Measurements from ENCODE around the gene NRCAM. TPM values are rescaled to one million over a fixed set of nuclear protein-coding genes. Genes with fewer than 3 reads are reported as not detected.

The NRCAM gene
- total RNA-seq, 1 donor from 2014 or later = not detected

DNA sequence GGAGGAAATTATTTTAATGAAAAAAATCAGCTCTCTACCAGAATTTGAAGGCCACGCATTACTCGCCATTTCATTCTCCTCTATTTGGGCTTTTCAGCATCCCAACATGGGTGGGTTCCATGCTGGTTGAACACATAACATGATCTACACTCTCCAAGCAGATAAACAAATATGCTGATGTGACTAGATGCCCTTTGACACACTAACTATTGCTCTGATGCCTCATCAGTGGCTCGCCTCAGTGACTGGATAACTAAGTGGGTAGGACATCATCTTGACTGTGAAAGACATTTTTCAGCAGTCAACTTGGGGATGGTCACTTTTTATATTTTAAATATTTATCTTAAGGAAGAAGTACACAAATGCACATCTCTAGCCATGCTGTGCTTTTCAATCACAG, 212.1 kb downstream of the NRCAM start:
- Mint-ChIP-seq H3K4me1 (no peaks in the 10 kb centered on the region), H3K36me3 (ENCODE audit: low read depth) (no peaks in the 10 kb centered on the region), H3K27me3 (peaks cover 7% of the 10 kb centered on the region), H3K27ac (no peak overlapping the region), H3K4me3 (no peak overlapping the region), H3K9me3 (no peaks in the 10 kb centered on the region)
- DNase-seq = no peak
- intact Hi-C loops (cut with micrococcal nuclease) = no loop called here

DNA sequence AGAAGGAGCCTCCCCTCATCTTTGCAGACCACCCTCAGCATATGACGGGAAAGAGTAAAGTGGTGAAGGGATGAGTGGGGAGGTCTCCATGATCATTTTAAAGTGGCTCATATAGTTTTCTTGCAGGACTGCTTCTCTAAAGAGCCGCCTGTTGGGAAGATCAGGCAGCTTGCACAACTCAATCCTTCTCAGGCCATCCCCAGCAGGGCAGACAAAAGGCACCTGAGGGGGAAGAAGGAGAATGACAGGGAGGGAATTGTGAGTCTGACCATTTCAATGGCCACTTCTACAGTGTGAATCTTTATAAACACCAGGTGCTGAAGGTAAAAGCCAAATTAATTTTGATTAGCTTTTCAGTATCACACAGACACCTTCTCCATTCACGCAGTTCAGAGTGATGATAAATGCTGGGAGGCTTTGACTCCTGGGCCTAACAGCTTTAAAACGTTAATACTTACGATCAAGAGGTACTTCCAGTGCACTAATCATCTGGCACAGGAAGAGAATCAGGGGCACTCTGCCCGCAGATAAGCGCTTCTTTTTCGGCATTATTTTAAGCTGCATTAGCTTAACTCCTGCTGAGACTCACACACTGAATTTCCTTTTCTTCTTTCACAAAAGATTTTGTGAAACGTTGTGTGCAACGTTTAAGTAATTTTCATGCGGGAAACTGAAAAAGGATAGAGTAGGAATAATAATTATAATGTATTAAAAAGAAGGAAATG, 216.6 kb downstream of the NRCAM start:
- Mint-ChIP-seq H3K27me3 (peaks cover 7% of the 10 kb centered on the region), H3K36me3 (ENCODE audit: low read depth) (no peaks in the 10 kb centered on the region), H3K4me1 (peaks cover 3% of the 10 kb centered on the region), H3K27ac (no peak overlapping the region), H3K4me3 (no peak overlapping the region), H3K9me3 (no peaks in the 10 kb centered on the region)
- intact Hi-C loops (cut with micrococcal nuclease) = no loop called here
- no peak for DNase-seq

DNA sequence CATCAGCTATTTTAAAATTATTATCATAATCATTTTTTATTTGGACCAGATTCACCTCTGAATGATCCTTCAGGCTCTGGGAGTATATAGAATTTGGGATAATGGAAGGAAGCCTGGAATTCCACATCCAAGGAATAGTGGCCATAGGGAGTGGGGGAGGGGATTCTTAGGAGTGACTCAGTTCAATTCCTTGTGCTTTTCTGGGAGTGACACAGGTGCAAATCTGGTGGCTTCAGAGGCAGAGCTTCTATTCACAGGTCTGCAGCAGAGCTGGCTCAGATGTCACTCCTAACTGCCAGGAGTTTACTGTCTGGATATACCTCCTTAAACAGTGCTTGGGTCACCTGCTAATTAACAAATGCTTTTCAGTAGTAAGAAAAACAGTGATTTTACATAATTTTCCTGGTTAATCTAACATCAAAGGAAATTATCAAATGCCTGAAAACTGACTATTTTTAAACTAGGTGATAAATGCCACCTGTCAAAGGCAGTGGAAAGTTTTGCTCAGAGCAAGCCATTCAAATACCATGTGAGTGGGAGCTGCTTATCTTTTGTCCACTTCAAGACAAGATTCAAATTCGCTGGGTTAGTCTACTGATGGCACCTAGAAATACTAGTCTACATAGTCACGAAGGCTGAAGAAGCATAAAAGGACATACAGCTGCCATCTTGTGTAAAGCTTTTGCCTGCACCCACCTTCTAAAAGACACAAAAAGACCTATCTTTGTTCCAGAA, 219.4 kb downstream of the NRCAM start:
- intact Hi-C loops (cut with micrococcal nuclease) = no loop called here
- no peak for DNase-seq
- Mint-ChIP-seq H3K9me3 (no peaks in the 10 kb centered on the region), H3K4me3 (no peak overlapping the region), H3K27ac (no peak overlapping the region), H3K36me3 (ENCODE audit: low read depth) (no peaks in the 10 kb centered on the region), H3K27me3 (peaks cover 5% of the 10 kb centered on the region), H3K4me1 (peaks cover 3% of the 10 kb centered on the region)

DNA sequence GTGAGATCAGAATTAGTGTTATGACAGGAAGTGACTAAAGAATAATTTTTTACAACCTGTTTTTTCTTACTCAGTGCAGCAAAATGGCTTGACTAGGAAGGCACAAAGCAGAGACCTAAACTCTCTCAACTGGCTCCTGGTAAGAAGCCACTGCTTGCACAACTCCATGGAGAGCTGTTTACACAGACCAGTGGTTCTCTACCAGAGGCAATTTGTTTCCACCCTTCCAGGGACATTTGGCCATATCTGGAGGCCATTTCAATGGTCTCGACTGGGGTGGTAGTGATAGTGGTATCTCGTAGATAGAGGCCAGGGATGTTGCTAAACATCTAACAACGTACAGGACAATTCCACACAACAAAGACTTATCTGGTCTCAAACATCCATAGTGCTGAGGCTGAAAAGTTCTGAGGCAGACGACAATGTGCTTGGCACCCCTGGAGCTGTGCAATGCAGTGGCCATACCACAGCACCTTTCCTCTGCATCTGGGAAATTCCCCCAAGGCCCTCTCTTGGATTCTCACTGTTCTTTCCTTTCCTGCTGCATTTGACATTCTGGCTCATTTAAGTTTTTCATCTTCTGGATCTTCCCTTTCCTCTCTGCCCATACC, 220.7 kb downstream of the NRCAM start:
- no peaks in the 10 kb centered on the region for H3K36me3 Mint-ChIP-seq (ENCODE audit: low read depth)
- DNase-seq = no peak
- peaks cover 3% of the 10 kb centered on the region for H3K4me1 Mint-ChIP-seq
- H3K27ac Mint-ChIP-seq = no peak overlapping the region
- intact Hi-C loops (cut with micrococcal nuclease) = no loop called here
- H3K4me3 Mint-ChIP-seq = no peak overlapping the region
- H3K9me3 Mint-ChIP-seq = no peaks in the 10 kb centered on the region
- H3K27me3 Mint-ChIP-seq = peaks cover 2% of the 10 kb centered on the region

DNA sequence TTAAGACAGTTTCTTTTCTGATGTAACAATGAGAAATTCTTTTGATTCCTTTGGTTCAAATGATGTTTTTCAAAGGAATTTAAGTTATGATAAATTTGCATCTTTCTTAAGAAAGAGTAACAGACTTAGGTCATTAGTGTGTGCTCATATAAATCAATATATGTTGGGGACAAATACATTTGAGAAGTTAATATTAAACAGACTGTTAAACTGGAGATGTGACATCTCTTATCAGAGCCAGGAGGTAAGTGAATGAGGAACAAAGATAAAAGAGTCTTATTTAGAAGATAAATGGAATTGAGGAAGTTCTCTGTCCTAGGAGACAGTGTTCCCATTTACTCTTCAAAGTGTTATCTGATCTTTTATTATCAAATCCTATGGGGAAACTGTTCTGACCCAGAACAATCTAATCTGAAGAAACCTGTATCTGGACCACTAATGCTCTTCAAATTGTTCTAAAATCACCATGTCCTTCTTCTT, 221.2 kb downstream of the NRCAM start:
- Mint-ChIP-seq H3K36me3 (ENCODE audit: low read depth) (no peaks in the 10 kb centered on the region), H3K9me3 (no peaks in the 10 kb centered on the region)

DNA sequence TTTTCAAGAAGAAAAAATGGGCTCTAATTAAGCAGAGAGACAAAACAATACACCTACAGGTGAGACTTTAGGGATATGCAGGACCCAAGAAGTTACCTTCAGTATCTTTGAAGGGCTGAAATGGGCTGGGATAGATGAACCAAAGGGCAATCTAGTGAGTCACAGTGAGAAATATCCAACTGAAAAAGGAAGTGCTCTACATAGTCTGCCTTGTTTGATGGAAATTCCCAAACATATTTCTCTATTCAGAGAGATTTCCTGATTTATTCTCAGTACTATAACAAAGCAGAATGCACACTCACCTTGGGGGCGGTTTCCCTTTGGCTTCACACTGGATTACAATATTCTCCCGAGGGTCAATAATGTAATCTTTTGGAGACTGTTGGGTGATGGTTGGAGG, 222.0 kb downstream of the NRCAM start:
- Mint-ChIP-seq H3K4me1 (peaks cover 3% of the 10 kb centered on the region), H3K4me3 (no peak overlapping the region), H3K36me3 (ENCODE audit: low read depth) (no peaks in the 10 kb centered on the region), H3K27ac (no peak overlapping the region), H3K27me3 (peaks cover 1% of the 10 kb centered on the region), H3K9me3 (no peaks in the 10 kb centered on the region)
- intact Hi-C loops (cut with micrococcal nuclease) = no loop called here
- no peak for DNase-seq

More for the DNA sequence above, 221.2 kb downstream of the NRCAM start:
- peaks cover 3% of the 10 kb centered on the region for H3K4me1 Mint-ChIP-seq
- H3K27ac Mint-ChIP-seq = no peak overlapping the region
- intact Hi-C loops (cut with micrococcal nuclease) = no loop called here
- peaks cover 2% of the 10 kb centered on the region for H3K27me3 Mint-ChIP-seq
- DNase-seq = no peak
- no peak overlapping the region for H3K4me3 Mint-ChIP-seq

DNA sequence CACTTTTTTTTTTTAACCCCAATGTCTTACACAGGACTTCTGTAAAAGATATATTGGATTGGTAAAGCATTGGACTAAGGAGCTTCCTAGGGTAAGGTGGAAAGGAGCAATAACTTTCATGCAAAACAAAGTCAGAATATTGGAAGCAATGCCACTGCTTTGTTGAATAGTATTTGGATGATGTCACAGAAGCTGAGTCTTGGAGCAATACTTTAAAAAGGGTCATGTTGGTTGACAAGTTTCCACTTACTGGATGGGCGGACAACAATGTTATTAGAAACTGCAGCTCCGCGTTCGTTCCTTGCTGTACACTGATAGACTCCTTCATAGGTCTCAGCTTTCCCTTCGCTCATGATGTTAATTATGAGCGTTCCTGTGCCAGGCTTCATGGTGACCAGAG, 224.2 kb downstream of the NRCAM start:
- H3K4me1 Mint-ChIP-seq = peaks cover 3% of the 10 kb centered on the region
- H3K9me3 Mint-ChIP-seq = no peaks in the 10 kb centered on the region
- no peak overlapping the region for H3K4me3 Mint-ChIP-seq
- no peaks in the 10 kb centered on the region for H3K36me3 Mint-ChIP-seq (ENCODE audit: low read depth)
- H3K27ac Mint-ChIP-seq = no peak overlapping the region
- DNase-seq = no peak
- intact Hi-C loops (cut with micrococcal nuclease) = no loop called here
- no peaks in the 10 kb centered on the region for H3K27me3 Mint-ChIP-seq

DNA sequence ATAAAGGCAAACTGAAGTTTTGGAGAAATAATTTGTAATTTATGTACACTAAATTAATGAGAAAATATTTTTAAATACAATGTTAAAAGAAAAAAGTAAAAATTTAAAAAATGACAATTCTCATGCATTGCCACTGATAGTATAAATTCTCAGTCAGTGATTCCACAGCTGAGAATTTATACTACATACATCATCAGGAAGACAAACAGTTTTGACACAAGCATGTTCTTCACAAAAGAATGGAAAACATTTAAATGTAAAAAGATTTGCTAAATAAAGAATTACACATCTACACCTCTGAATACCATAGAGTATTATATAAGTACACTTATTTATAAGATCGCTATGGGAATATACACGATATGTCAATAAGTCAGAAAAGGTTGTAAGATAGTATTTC, 225.0 kb downstream of the NRCAM start:
- no peaks in the 10 kb centered on the region for H3K9me3 Mint-ChIP-seq
- H3K36me3 Mint-ChIP-seq (ENCODE audit: low read depth) = no peaks in the 10 kb centered on the region
- DNase-seq = no peak
- intact Hi-C loops (cut with micrococcal nuclease) = no loop called here
- H3K27ac Mint-ChIP-seq = no peak overlapping the region
- no peak overlapping the region for H3K4me3 Mint-ChIP-seq
- H3K4me1 Mint-ChIP-seq = peaks cover 3% of the 10 kb centered on the region
- H3K27me3 Mint-ChIP-seq = no peaks in the 10 kb centered on the region

DNA sequence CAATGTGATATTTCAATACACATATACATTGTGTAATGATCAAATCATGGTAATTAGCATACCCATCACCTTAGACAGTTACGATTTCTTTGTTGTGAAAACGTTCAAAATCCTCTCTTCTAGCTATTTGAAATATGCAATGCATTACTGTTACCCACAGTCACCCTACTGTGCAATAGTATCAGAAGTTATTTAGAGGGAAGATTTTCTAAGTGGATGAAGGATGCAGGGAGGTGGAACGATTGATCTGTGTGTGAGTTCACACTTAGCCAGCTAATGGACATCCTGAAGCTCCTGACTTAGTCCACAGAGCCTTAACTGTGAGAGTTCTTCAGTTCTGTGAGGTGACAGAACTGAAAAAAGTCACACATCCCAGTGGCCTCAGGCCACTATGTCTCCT, 228.9 kb downstream of the NRCAM start:
- Mint-ChIP-seq H3K27ac (no peak overlapping the region), H3K36me3 (ENCODE audit: low read depth) (no peaks in the 10 kb centered on the region), H3K4me3 (no peak overlapping the region), H3K4me1 (no peaks in the 10 kb centered on the region), H3K9me3 (no peaks in the 10 kb centered on the region), H3K27me3 (no peaks in the 10 kb centered on the region)
- intact Hi-C loops (cut with micrococcal nuclease) = no loop called here
- no peak for DNase-seq

DNA sequence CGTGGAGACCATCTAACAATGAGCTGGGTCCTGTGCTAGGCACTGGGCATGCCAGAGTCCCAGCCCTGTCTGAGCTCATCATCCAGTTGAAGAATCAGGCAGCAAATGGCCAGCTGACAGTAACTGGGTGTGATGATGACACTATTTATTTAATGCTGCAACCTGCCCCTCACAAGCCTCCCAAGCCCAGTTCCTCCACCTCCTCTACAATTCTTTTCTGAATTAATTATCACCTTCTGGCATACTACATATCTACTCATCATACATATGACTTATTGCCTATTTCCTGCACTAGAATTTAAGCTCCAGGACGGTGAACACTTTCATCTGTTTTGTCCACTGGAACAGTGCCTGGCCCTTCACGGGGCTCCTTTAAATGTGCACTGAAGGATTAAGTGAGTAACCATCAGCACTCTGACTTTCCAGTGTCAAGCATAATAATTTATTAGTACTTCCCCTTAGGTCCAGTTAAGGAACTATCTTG, 229.4 kb downstream of the NRCAM start:
- H3K27ac Mint-ChIP-seq = no peak overlapping the region
- no peak for DNase-seq
- H3K9me3 Mint-ChIP-seq = no peaks in the 10 kb centered on the region
- no peak overlapping the region for H3K4me3 Mint-ChIP-seq
- no peaks in the 10 kb centered on the region for H3K4me1 Mint-ChIP-seq
- intact Hi-C loops (cut with micrococcal nuclease) = no loop called here
- H3K36me3 Mint-ChIP-seq (ENCODE audit: low read depth) = no peaks in the 10 kb centered on the region
- H3K27me3 Mint-ChIP-seq = no peaks in the 10 kb centered on the region

DNA sequence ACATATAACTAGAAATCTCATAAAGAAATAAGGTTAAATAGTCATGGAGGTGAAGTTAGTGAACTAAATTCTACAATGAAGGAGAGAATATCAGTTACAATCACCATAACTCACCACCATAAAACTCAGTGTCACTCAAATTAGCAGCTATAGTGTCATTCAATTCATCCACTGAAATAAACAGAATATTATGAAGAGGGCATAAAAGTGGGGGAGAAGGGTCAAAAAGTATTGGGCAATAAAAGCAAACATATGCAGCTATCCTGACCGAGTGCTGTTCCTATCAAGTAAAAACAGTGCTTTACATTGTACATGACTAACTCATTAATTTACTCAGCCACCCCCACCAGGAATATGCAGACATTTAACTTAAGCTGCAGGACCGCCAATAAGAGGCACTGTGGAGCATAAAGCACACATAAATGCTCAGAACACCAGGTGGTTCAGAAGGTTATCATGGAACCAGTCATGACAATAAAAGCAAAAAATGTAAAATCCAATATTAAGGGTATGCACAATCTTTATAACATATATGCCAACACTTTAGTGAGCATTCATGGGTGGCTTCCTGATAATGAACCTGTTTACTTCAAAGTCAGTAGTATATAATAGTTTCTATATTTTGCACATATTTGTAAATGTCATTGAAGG, 230.6 kb downstream of the NRCAM start:
- H3K27ac Mint-ChIP-seq = no peak overlapping the region
- H3K27me3 Mint-ChIP-seq = no peaks in the 10 kb centered on the region
- H3K4me3 Mint-ChIP-seq = no peak overlapping the region
- no peaks in the 10 kb centered on the region for H3K36me3 Mint-ChIP-seq (ENCODE audit: low read depth)
- intact Hi-C loops (cut with micrococcal nuclease) = no loop called here
- no peaks in the 10 kb centered on the region for H3K9me3 Mint-ChIP-seq
- no peak for DNase-seq
- H3K4me1 Mint-ChIP-seq = no peaks in the 10 kb centered on the region

DNA sequence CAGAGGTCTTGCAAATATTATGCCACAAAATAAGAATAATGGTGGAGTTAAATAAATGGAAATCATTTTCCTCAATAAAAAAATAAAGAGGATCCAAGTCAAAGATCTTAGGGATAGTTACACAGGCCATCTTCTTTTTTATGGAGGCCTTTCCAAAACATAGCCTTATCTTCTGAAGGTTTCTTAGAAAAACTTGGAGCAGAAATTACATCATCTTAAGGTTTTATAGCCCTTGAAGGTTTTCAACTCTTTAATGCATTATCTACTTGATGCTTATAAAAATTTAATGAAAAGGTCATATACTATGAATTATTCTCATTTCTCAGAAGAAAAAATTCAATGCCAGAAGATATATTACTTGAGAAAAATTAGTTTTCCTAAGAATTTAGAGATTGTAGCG, 231.8 kb downstream of the NRCAM start:
- intact Hi-C loops (cut with micrococcal nuclease) = no loop called here
- H3K27ac Mint-ChIP-seq = no peak overlapping the region
- H3K4me1 Mint-ChIP-seq = no peaks in the 10 kb centered on the region
- H3K9me3 Mint-ChIP-seq = no peaks in the 10 kb centered on the region
- no peaks in the 10 kb centered on the region for H3K36me3 Mint-ChIP-seq (ENCODE audit: low read depth)
- DNase-seq = no peak
- H3K27me3 Mint-ChIP-seq = no peaks in the 10 kb centered on the region
- H3K4me3 Mint-ChIP-seq = no peak overlapping the region

DNA sequence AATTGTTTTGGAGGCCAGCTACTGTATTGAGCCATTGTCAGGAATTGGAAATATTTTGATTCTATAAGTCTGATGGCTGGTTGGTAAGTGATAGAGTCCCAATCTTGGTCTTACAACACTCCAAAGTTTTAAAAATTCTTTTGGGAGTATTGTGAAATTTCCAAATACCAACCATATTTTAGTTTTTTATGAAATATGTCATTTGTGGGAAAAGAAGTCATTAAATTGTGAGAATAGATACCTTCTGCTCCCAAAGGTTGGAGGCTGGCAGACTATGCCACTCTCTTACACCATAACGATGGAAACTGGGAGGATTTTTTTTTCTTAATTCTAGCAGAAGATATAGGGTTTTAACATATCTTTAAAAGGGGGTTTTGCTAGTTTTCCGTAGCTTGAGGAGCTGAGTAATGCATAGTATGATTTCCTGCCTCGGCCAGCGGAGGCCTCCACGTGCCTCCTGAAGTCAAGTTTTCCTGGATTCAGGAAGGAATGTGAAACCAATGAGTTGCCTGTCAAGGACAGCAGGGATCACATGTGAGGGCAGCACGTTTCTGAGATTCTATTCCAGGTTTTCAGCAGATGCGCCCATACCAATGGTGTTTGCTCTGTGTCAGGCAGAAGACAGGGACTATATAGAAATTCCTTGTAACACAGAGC, 233.9 kb downstream of the NRCAM start:
- no peak for DNase-seq

More for the DNA sequence above, 233.9 kb downstream of the NRCAM start:
- intact Hi-C loops (cut with micrococcal nuclease) = no loop called here
- Mint-ChIP-seq H3K27ac (no peak overlapping the region), H3K36me3 (ENCODE audit: low read depth) (no peaks in the 10 kb centered on the region), H3K9me3 (no peaks in the 10 kb centered on the region), H3K4me3 (no peak overlapping the region), H3K4me1 (no peaks in the 10 kb centered on the region), H3K27me3 (no peaks in the 10 kb centered on the region)

All from activated CD4-positive, alpha-beta T cell treated with anti-CD3 and anti-CD28 coated beads, Interleukin-2, amount 10 ng/mL, durations not matched to agents 24 days and 14 days (primary cell).